IgD-negative memory B cell (primary cell): ENCODE measurements around the gene RAB11B. TPM values are rescaled to one million over a fixed set of nuclear protein-coding genes. Genes with fewer than 3 reads are reported as not detected.
A peak's percentile ranks its signal among the peaks of the same experiment; 100 is the strongest.
"Not testable (repeated sequence)": the region's sequence is repeated elsewhere in the genome, so short reads cannot be mapped to it uniquely, and the experiment has no call there.

Experiments used
- H3K27ac Mint-ChIP-seq, 3 donors: one replicate each; pipeline ENCODE4 v1.8.0; 2020 to 2022; ENCODE audit warnings: mild to moderate bottlenecking in 3 of 3, mixed read lengths in 3 of 3, moderate library complexity in 1 of 3
- H3K27me3 Mint-ChIP-seq: one replicate; pipeline ENCODE4 v1.8.0; 2021; ENCODE audit warnings: mixed read lengths
- H3K36me3 Mint-ChIP-seq: one replicate; pipeline ENCODE4 v1.8.0; 2020; ENCODE audit warnings: mild to moderate bottlenecking, mixed read lengths
- H3K4me1 Mint-ChIP-seq, 3 donors: one replicate each; pipeline ENCODE4 v1.8.0; 2020 to 2022; ENCODE audit warnings: mixed read lengths in 3 of 3, mild to moderate bottlenecking in 1 of 3
- H3K4me3 Mint-ChIP-seq, 4 donors: one replicate each; pipeline ENCODE4 v1.8.0; 2020 to 2022; ENCODE audit warnings: mild to moderate bottlenecking in 4 of 4, mixed read lengths in 4 of 4, moderate library complexity in 3 of 4
- H3K9me3 Mint-ChIP-seq, 3 donors: one replicate each; pipeline ENCODE4 v1.8.0; 2020 to 2021; ENCODE audit warnings: mixed read lengths in 3 of 3, mild to moderate bottlenecking in 1 of 3
- polyA plus RNA-seq: library from polyadenylated mRNA; unstranded; fragments of 300-500 nt; fragmentation: Illumina TruSeq; gene quantifications from one replicate; pipeline ENCODE4 v1.2.3, GENCODE V29; 2021

RAB11B gene
- polyA plus RNA-seq, 1 donor from 2014 or later: 96.8 TPM

GRCh38 chr19:8397271-8397670, 7.1 kb downstream of the RAB11B start:
- Mint-ChIP-seq H3K36me3 (no peaks in the 10 kb centered on the region), H3K27me3 (no peaks in the 10 kb centered on the region), H3K27ac (no peak overlapping the region), H3K4me3 (peak overlapping the region in 1 of 4 donors; percentile 51), H3K4me1 (peaks cover 4 to 16% (median 10%) of the 10 kb centered on the region in 3 donors), H3K9me3 (peaks cover 0 to 2% (median 0%) of the 10 kb centered on the region in 3 donors)

GRCh38 chr19:8397746-8398310, 7.7 kb downstream of the RAB11B start:
- Mint-ChIP-seq H3K9me3 (peaks cover 0 to 2% (median 0%) of the 10 kb centered on the region in 3 donors), H3K4me3 (no peak overlapping the region), H3K4me1 (peaks cover 3 to 16% (median 10%) of the 10 kb centered on the region in 3 donors), H3K36me3 (no peaks in the 10 kb centered on the region), H3K27me3 (no peaks in the 10 kb centered on the region), H3K27ac (no peak overlapping the region)

- Mint-ChIP-seq H3K4me1 (peaks cover 0 to 16% (median 10%) of the 10 kb centered on the region in 3 donors), H3K9me3 (peaks cover 0 to 2% (median 0%) of the 10 kb centered on the region in 3 donors), H3K27me3 (no peaks in the 10 kb centered on the region), H3K4me3 (no peak overlapping the region), H3K27ac (no peak overlapping the region), H3K36me3 (no peaks in the 10 kb centered on the region)
Observed at GRCh38 chr19:8398311-8398771, 8.2 kb downstream of the RAB11B start.

GRCh38 chr19:8399681-8400188, 9.6 kb downstream of the RAB11B start:
- no peaks in the 10 kb centered on the region for H3K36me3 Mint-ChIP-seq

GRCh38 chr19:8401981-8402411, 11.8 kb downstream of the RAB11B start:
- Mint-ChIP-seq H3K36me3 (peaks cover 2% of the 10 kb centered on the region), H3K4me1 (peaks cover 0 to 5% (median 2%) of the 10 kb centered on the region in 3 donors), H3K27ac (no peak overlapping the region), H3K9me3 (no peaks in the 10 kb centered on the region), H3K4me3 (no peak overlapping the region), H3K27me3 (no peaks in the 10 kb centered on the region)

More at GRCh38 chr19:8399681-8400188, 9.6 kb downstream of the RAB11B start:
- Mint-ChIP-seq H3K9me3 (peaks cover 0 to 2% (median 0%) of the 10 kb centered on the region in 3 donors), H3K4me3 (no peak overlapping the region), H3K4me1 (peaks cover 0 to 13% (median 10%) of the 10 kb centered on the region in 3 donors), H3K27ac (no peak overlapping the region), H3K27me3 (no peaks in the 10 kb centered on the region)

GRCh38 chr19:8403098-8403819, 13.1 kb downstream of the RAB11B start:
- Mint-ChIP-seq H3K4me1 (peaks cover 0 to 3% (median 0%) of the 10 kb centered on the region in 3 donors), H3K4me3 (no peak overlapping the region), H3K27me3 (no peaks in the 10 kb centered on the region), H3K36me3 (peaks cover 2% of the 10 kb centered on the region), H3K27ac (no peak overlapping the region), H3K9me3 (no peaks in the 10 kb centered on the region)

GRCh38 chr19:8403820-8404109, 13.6 kb downstream of the RAB11B start:
- no peaks in the 10 kb centered on the region for H3K27me3 Mint-ChIP-seq
- H3K4me3 Mint-ChIP-seq: no peak overlapping the region
- peak overlapping the region in 1 of 3 donors; percentile 50 for H3K27ac Mint-ChIP-seq
- H3K4me1 Mint-ChIP-seq: peaks cover 0 to 3% (median 0%) of the 10 kb centered on the region in 3 donors
- H3K36me3 Mint-ChIP-seq: peaks cover 2% of the 10 kb centered on the region
- no peaks in the 10 kb centered on the region for H3K9me3 Mint-ChIP-seq

- Mint-ChIP-seq H3K36me3 (peaks cover 2% of the 10 kb centered on the region), H3K27me3 (no peaks in the 10 kb centered on the region), H3K4me3 (no peak overlapping the region), H3K4me1 (peaks cover 0 to 3% (median 0%) of the 10 kb centered on the region in 3 donors), H3K27ac (peak overlapping the region in 2 of 3 donors; percentile 50 to 78), H3K9me3 (no peaks in the 10 kb centered on the region)
Observed at GRCh38 chr19:8404391-8405151, 14.4 kb downstream of the RAB11B start.

- peak overlapping the region in 1 of 3 donors; percentile 19 for H3K27ac Mint-ChIP-seq
- H3K4me1 Mint-ChIP-seq, H3K4me3 Mint-ChIP-seq, H3K9me3 Mint-ChIP-seq, H3K27me3 Mint-ChIP-seq, H3K36me3 Mint-ChIP-seq: not testable (repeated sequence)
Observed at GRCh38 chr19:8410718-8411117, 20.6 kb downstream of the RAB11B start.

GRCh38 chr19:8412783-8413628, 22.8 kb downstream of the RAB11B start, which contains the start of gene MARCHF2:
Gene MARCHF2, plus strand, starts transcription at chr19:8413305. Its CDS starts 8,536 bp downstream, at chr19:8421841.
- H3K36me3 Mint-ChIP-seq: no peaks in the 10 kb centered on the region
- H3K27ac Mint-ChIP-seq: peak within 1 kb of the TSS in 2 of 3 donors; percentile 63 to 73
- H3K9me3 Mint-ChIP-seq: no peaks in the 10 kb centered on the region
- H3K4me3 Mint-ChIP-seq: peak within 1 kb of the TSS; percentile 31 to 84 (median 80)
- no peaks in the 10 kb centered on the region for H3K27me3 Mint-ChIP-seq
- peaks cover 5 to 7% (median 5%) of the 10 kb centered on the region in 3 donors for H3K4me1 Mint-ChIP-seq

- Mint-ChIP-seq H3K4me3 (peak overlapping the region; percentile 31 to 84 (median 78)), H3K36me3 (no peaks in the 10 kb centered on the region), H3K9me3 (no peaks in the 10 kb centered on the region), H3K4me1 (peaks cover 5 to 7% (median 5%) of the 10 kb centered on the region in 3 donors), H3K27me3 (no peaks in the 10 kb centered on the region), H3K27ac (peak overlapping the region in 1 of 3 donors; percentile 63)
Observed at GRCh38 chr19:8413629-8413995, 23.5 kb downstream of the RAB11B start.

GRCh38 chr19:8416796-8417195, 26.6 kb downstream of the RAB11B start:
- H3K27me3 Mint-ChIP-seq: no peaks in the 10 kb centered on the region
- peaks cover 4 to 5% (median 5%) of the 10 kb centered on the region in 3 donors for H3K4me1 Mint-ChIP-seq
- H3K27ac Mint-ChIP-seq: no peak overlapping the region
- H3K4me3 Mint-ChIP-seq: no peak overlapping the region
- H3K9me3 Mint-ChIP-seq: no peaks in the 10 kb centered on the region
- H3K36me3 Mint-ChIP-seq: no peaks in the 10 kb centered on the region

- Mint-ChIP-seq H3K9me3 (no peaks in the 10 kb centered on the region), H3K27me3 (no peaks in the 10 kb centered on the region), H3K4me3 (no peak overlapping the region), H3K4me1 (no peaks in the 10 kb centered on the region), H3K27ac (no peak overlapping the region), H3K36me3 (peaks cover 4% of the 10 kb centered on the region)
Observed at GRCh38 chr19:8421484-8422461, 31.6 kb downstream of the RAB11B start.
